ENCODE results near the gene GJD3. TPM values are rescaled to one million over a fixed set of nuclear protein-coding genes. Genes with fewer than 3 reads are reported as not detected.

Gene GJD3
- total RNA-seq, 1 donor from 2014 or later, result not detected

GRCh38 chr17:40349895-40350688, 14.4 kb downstream of the GJD3 start:
- DNase-seq (ENCODE audit: low spot score in 2 of 2, unreplicated experiment in 2 of 2), result peak; percentile 61 to 77
- no peak for TF ChIP-seq CTCF (IDR thresholded peaks at IDR 0.05; ENCODE audit: unreplicated experiment)
- Mint-ChIP-seq H3K9me3 (no peaks in the 10 kb centered on the region), H3K4me1 (peaks cover 84% of the 10 kb centered on the region), H3K36me3 (peaks cover 21% of the 10 kb centered on the region), H3K4me3 (peak overlapping the region; percentile 49), H3K27me3 (ENCODE audit: low read depth) (no peaks in the 10 kb centered on the region), H3K27ac (peak overlapping the region; percentile 91)

- Mint-ChIP-seq H3K4me1 (peaks cover 85% of the 10 kb centered on the region), H3K4me3 (peak overlapping the region; percentile 43), H3K27me3 (ENCODE audit: low read depth) (no peaks in the 10 kb centered on the region), H3K36me3 (peaks cover 21% of the 10 kb centered on the region), H3K27ac (peak overlapping the region; percentile 91), H3K9me3 (no peaks in the 10 kb centered on the region)
- no peak for DNase-seq (ENCODE audit: low spot score in 2 of 2, unreplicated experiment in 2 of 2)
- no peak for TF ChIP-seq CTCF (IDR thresholded peaks at IDR 0.05; ENCODE audit: unreplicated experiment)
These were observed 15.1 kb downstream of the GJD3 start for GRCh38 chr17:40349477-40349894.

- DNase-seq (ENCODE audit: low spot score in 2 of 2, unreplicated experiment in 2 of 2), result no peak
- Mint-ChIP-seq H3K36me3 (peaks cover 18% of the 10 kb centered on the region), H3K27me3 (ENCODE audit: low read depth) (no peaks in the 10 kb centered on the region), H3K9me3 (no peaks in the 10 kb centered on the region), H3K4me1 (peaks cover 88% of the 10 kb centered on the region), H3K4me3 (peak overlapping the region; percentile 43), H3K27ac (peak overlapping the region; percentile 91)
- no peak for TF ChIP-seq CTCF (IDR thresholded peaks at IDR 0.05; ENCODE audit: unreplicated experiment)
These were observed 15.7 kb downstream of the GJD3 start for GRCh38 chr17:40348562-40349476.

DNA sequence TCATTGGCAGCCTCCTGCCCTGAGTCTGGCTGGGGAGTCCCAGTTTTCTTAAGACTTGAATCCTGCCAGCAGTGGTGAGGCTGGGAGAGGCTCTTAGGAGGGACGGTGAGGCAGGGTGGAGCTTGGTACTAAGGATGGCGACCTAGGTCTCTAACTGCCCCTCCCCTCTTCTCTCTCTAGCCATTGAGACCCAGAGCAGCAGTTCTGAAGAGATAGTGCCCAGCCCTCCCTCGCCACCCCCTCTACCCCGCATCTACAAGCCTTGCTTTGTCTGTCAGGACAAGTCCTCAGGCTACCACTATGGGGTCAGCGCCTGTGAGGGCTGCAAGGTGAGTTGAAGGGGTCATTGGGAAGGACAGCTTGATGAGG, 16.4 kb downstream of the GJD3 start:
- Mint-ChIP-seq H3K27me3 (ENCODE audit: low read depth) (no peaks in the 10 kb centered on the region), H3K4me1 (peaks cover 92% of the 10 kb centered on the region), H3K27ac (peak overlapping the region; percentile 87), H3K4me3 (peak overlapping the region; percentile 28), H3K36me3 (peaks cover 18% of the 10 kb centered on the region), H3K9me3 (no peaks in the 10 kb centered on the region)
- no peak for DNase-seq (ENCODE audit: low spot score in 2 of 2, unreplicated experiment in 2 of 2)
- no peak for TF ChIP-seq CTCF (IDR thresholded peaks at IDR 0.05; ENCODE audit: unreplicated experiment)

DNA sequence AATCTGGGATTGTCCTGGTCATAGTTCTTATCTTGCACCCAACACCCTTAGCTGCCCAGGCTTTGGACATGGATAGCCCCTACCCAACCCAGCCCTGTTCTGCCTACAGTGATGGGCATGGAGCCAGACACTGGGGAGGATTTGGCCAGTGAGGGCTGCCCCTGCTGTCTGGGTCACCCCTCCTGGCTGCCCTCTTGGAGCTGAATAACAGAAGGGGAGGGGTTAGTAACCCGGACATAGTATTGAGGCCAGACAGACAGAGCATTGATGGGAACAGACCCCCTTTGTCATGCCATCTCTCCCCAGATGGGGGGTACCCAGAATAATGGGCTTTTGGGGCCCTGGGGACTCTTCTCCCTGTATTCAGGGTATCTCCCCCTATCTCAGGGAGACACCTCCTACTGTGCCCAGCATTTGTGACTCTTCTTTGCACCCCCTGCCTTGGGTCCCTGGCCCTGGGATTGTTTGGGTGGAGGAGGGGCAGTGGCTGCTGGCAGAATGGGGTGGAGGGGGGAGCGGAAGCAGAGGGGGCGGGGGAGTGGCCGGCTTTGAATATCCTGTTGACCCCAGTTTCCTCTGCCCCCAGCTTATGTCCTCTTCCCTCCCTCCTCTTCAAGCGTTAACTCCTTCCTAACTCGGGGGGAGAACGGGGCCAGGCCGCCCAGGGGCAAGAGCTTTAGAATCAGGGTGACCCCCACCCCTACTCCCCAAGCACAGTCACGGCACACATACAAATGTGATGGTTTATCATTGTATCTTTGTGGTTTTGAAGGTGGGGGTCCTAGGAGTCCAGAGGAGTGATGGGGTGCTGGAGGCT, 17.0 kb downstream of the GJD3 start:
- peak overlapping the region; percentile 48 for H3K4me3 Mint-ChIP-seq
- no peaks in the 10 kb centered on the region for H3K9me3 Mint-ChIP-seq
- no peak for DNase-seq (ENCODE audit: low spot score in 2 of 2, unreplicated experiment in 2 of 2)
- no peak for TF ChIP-seq CTCF (IDR thresholded peaks at IDR 0.05; ENCODE audit: unreplicated experiment)
- H3K27me3 Mint-ChIP-seq (ENCODE audit: low read depth), result no peaks in the 10 kb centered on the region
- H3K27ac Mint-ChIP-seq, result peak overlapping the region; percentile 94
- H3K4me1 Mint-ChIP-seq, result peaks cover 87% of the 10 kb centered on the region
- peaks cover 12% of the 10 kb centered on the region for H3K36me3 Mint-ChIP-seq

Measured in mesothelial cell of epicardium (in vitro differentiated cells).